Lower leg skin (tissue), 4 donors: Measurements from ENCODE around the gene TBC1D7. TPM values are rescaled to one million over a fixed set of nuclear protein-coding genes. Genes with fewer than 3 reads are reported as not detected.

Source experiments
- DNase-seq, 2 donors: peaks; one replicate each; pipeline ENCODE4 v3.0.0-alpha.2; 2019; ENCODE audit warnings: low spot score in 2 of 2
- H3K4me3 ChIP-seq: fragments of 200-600 bp; sonication (generic); 2 replicates; pipeline ENCODE4 v1.5.1; 2017; ENCODE audit warnings: mild to moderate bottlenecking, low read depth; ENCODE audit not compliant: poor library complexity, severe bottlenecking
- CTCF ChIP-seq, 3 donors: fragments of 450-650 bp; IDR thresholded peaks; one replicate each; pipeline ENCODE4 v1.5.1; 2016; ENCODE audit warnings: antibody characterized with exemption in 3 of 3, mild to moderate bottlenecking in 3 of 3, moderate library complexity in 2 of 3
- POLR2A ChIP-seq, 2 donors: fragments of 450-650 bp; IDR thresholded peaks; one replicate each; pipeline ENCODE4 v1.6.1; 2016 to 2017; ENCODE audit warnings: antibody characterized with exemption in 2 of 2, mild to moderate bottlenecking in 1 of 2, moderate library complexity in 1 of 2
- WGBS, 2 donors: methylation state at CpG; one replicate each; pipeline ENCODE4 v1.1.5; 2018; 5-methylcytosine and 5-hydroxymethylcytosine counted together
- intact Hi-C: fragments of 100-400 bp; cut with DNase I; formaldehyde crosslinking; loops from one replicate; pipeline ENCODE4 v1.15.0; 2023; ENCODE audit warnings: low total_unique reads
- total RNA-seq, 4 donors: library from RNA; depleted of rRNA; stranded (reverse); fragments of >200 nt; gene quantifications; one replicate each; pipeline ENCODE4 v1.1.0, GENCODE V29; 2016

TBC1D7 gene
- total RNA-seq: 10 to 100 TPM in 3 of 4 donors, 1 to 10 TPM in 1; 8.2 to 15.7 (median 14.3) TPM

- 0% methylated on average over 35 to 63 of the region's 63 CpGs for WGBS, 2 donors
- DNase-seq: peak; percentile 91 to 99
- intact Hi-C loops: no loop called here
- H3K4me3 ChIP-seq: peak within 1 kb of the TSS; percentile 80
- peak in 1 of 2 donors; percentile 42 for TF ChIP-seq POLR2A (IDR thresholded peaks at IDR 0.05)
- no peak for TF ChIP-seq CTCF (IDR thresholded peaks at IDR 0.05)
Observed at GRCh38 chr6:13328076-13328874, at the start of gene TBC1D7. TSS of gene TBC1D7 (minus strand) at chr6:13328537. CDS start at chr6:13326898, 1,639 bp downstream.

DNA sequence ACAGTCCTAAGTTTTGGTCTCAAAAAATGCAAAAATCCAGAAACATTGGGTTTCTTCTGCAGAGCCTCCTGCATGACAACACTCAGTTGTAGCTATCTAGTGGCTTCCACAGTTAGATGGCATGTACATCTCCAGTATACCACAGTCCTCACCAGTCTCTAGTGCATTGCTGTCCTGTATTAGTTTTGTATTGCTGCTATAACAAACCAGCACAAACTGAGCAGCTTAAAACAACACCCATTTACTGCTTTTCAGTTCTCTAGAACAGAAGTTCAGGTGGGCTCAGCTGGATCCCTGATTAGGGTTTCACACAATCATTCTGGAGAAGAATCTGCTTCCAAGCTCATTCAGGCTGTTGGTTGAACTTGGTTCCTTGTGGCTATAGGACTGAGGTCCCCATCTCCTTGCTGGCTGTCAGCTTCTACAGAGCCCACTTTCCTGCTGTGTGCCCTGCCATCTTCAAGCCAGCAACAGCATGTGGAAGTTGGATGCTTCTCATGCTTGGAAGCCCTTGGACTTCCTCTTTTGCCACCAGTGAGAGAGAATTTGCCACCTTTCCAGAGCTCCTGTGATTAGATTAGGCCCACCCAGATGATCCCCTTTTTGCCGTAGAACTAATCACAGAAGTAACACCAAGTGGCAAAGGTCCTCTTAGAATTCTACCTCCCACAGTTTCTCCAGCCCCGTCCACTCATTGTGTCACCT, 48.9 kb upstream of the TBC1D7 start:
- TF ChIP-seq POLR2A (IDR thresholded peaks at IDR 0.05) (no peak), CTCF (IDR thresholded peaks at IDR 0.05) (no peak)
- WGBS, 2 donors: 96 to 98% methylated on average over 2 of the region's 2 CpGs
- no peak for DNase-seq
- intact Hi-C loops: no loop called here
- H3K4me3 ChIP-seq: no peak overlapping the region

- 83 to 90% methylated on average over 9 of the region's 9 CpGs for WGBS, 2 donors
- TF ChIP-seq CTCF (IDR thresholded peaks at IDR 0.05): no peak
- TF ChIP-seq POLR2A (IDR thresholded peaks at IDR 0.05): no peak
- no peak for DNase-seq
- H3K4me3 ChIP-seq: no peak overlapping the region
- intact Hi-C loops: no loop called here
Observed at GRCh38 chr6:13375360-13375878, 47.1 kb upstream of the TBC1D7 start.

DNA sequence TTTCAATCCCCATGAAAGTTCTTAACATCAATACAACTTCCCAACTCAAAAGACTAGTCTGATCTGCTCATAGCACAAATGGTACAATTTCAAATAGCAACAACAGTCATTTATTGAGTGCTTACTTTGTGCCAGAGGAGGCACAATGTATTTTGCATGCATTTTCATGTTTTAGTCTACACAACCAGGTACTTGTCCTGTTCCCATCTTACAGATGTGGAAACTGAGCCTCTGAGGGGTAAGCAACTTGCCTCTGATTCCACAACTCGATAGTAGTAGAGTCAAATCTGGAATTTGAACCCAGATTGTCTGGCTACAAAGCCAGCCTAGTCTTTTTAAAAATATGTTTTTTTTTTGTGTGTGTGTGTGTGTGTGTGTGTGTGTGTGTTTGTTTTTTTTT, 45.6 kb upstream of the TBC1D7 start:
- no peak overlapping the region for H3K4me3 ChIP-seq
- 97 to 100% methylated on average over 1 of the region's 1 CpG for WGBS, 2 donors
- TF ChIP-seq POLR2A (IDR thresholded peaks at IDR 0.05) (no peak), CTCF (IDR thresholded peaks at IDR 0.05) (no peak)
- no peak for DNase-seq
- intact Hi-C loops: no loop called here

- intact Hi-C loops: no loop called here
- WGBS, 2 donors: 68 to 84% methylated on average over 1 of the region's 1 CpG
- TF ChIP-seq CTCF (IDR thresholded peaks at IDR 0.05) (no peak), POLR2A (IDR thresholded peaks at IDR 0.05) (no peak)
- H3K4me3 ChIP-seq: no peak overlapping the region
- DNase-seq: no peak
Observed at GRCh38 chr6:13373488-13373886, 45.1 kb upstream of the TBC1D7 start.
